Measurements from ENCODE around the gene PPP1R13L. TPM values are rescaled to one million over a fixed set of nuclear protein-coding genes. Genes with fewer than 3 reads are reported as not detected.
A peak's percentile ranks its signal among the peaks of the same experiment; 100 is the strongest.

Gene PPP1R13L
- total and polyA plus RNA-seq, 2 donors (not counting 1 experiment from before 2014, with no cell fraction given): 3.0 to 5.8 TPM

DNA sequence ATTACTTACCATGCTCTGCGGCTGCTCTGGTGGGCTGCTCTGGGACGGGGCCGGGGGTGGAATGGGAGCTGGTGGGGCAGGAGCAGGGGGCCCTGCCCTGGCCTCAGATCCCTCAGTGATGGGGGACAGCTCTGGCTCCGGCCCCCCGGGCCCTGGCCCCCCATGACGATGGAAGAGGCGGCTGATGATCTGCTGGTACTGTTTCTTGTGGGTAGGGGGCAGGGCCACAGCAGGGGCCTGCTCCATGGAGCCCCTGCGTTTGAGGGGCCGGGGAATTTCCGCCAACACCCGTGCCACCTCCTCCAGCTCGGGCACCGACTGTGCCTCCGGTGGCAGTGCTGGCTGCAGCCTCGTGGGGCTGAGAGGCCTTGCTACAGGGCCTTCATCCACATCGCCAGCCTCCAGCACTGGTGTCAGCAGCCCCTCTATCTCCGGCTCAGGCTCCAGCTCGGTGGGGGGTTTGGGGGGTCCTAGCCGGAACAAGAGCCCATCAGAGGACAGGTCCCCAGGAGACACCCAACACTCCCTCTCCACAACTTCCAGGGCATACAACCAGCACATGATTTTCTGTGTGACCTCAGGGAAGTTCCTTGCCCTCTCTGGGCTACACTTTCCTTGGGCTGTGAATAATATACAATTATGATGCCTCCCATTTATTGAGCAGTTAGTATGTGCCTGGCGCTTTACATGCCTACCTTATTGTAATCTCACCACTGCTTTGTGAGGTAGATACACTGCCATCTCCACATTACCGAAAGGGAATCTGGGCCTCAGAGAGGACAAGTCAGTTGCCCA lies 12.8 kb downstream of the PPP1R13L start:
- H3K9me3 ChIP-seq (ENCODE audit: control insufficient read depth, insufficient read depth, low read depth, low read length): no peaks in the 10 kb centered on the region
- no peaks in the 10 kb centered on the region for H3K4me1 ChIP-seq (ENCODE audit: control insufficient read depth, extremely low read depth, insufficient read depth, low read length)
- no peak overlapping the region for H3K4me2 ChIP-seq (ENCODE audit: extremely low read depth, insufficient read depth, low read length)
- H3K27ac ChIP-seq (ENCODE audit: insufficient read depth, low read length): no peak overlapping the region
- no peak overlapping the region for H2AFZ ChIP-seq (ENCODE audit: low read length)
- DNase-seq (ENCODE audit: low read depth in 2 of 2): no peak
- no peak for TF ChIP-seq EZH2 (IDR thresholded peaks at IDR 0.05; ENCODE audit: low read length, missing control alignments)
- TF ChIP-seq, protein P1, sequence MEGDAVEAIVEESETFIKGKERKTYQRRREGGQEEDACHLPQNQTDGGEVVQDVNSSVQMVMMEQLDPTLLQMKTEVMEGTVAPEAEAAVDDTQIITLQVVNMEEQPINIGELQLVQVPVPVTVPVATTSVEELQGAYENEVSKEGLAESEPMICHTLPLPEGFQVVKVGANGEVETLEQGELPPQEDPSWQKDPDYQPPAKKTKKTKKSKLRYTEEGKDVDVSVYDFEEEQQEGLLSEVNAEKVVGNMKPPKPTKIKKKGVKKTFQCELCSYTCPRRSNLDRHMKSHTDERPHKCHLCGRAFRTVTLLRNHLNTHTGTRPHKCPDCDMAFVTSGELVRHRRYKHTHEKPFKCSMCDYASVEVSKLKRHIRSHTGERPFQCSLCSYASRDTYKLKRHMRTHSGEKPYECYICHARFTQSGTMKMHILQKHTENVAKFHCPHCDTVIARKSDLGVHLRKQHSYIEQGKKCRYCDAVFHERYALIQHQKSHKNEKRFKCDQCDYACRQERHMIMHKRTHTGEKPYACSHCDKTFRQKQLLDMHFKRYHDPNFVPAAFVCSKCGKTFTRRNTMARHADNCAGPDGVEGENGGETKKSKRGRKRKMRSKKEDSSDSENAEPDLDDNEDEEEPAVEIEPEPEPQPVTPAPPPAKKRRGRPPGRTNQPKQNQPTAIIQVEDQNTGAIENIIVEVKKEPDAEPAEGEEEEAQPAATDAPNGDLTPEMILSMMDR (conservative IDR thresholded peaks at IDR 0.05 in 1 of 2, IDR thresholded peaks at IDR 0.05 in 1 of 2; ENCODE audit: low read depth in 1 of 2, low read length in 2 of 2): no peak
- H3K36me3 ChIP-seq (ENCODE audit: control insufficient read depth, insufficient read depth, low read length): no peaks in the 10 kb centered on the region
- H3K27me3 ChIP-seq (ENCODE audit: control insufficient read depth, insufficient read depth, low read length): no peaks in the 10 kb centered on the region
- H3K79me2 ChIP-seq (ENCODE audit: control insufficient read depth, insufficient read depth, low read length): no peaks in the 10 kb centered on the region
- H3K4me3 ChIP-seq (replicated peaks in 1 of 4; ENCODE audit: control extremely low read depth in 1 of 4, insufficient read depth in 1 of 4, low read depth in 3 of 4, low read length in 4 of 4): no peak overlapping the region
- H4K20me1 ChIP-seq (ENCODE audit: control insufficient read depth, extremely low read depth, insufficient read depth, low read length): no peaks in the 10 kb centered on the region
- no peak overlapping the region for H3K9ac ChIP-seq (ENCODE audit: insufficient read depth, low read length)

DNA sequence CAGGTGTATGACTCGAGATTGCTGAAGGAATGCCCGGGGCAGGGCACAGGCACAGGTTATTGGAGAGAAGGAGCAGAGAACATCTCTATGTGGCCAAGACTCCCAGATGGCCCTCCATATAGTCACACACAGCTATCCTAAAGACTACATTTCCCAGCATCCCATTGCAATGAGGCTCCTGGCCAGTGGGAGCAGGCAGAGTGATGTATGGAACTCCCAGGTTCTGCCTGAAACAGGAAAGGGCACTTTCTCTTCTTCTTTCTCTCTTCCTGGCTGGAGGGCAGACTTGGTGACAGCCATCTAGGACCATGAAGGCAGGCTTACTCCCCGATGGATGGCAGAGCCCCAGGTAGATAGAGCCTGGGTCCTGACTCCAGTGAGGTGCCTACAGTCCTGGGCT lies 13.5 kb downstream of the PPP1R13L start:
- Histone ChIP-seq H3K36me3 (ENCODE audit: control insufficient read depth, insufficient read depth, low read length) (no peaks in the 10 kb centered on the region), H3K79me2 (ENCODE audit: control insufficient read depth, insufficient read depth, low read length) (no peaks in the 10 kb centered on the region), H3K4me1 (ENCODE audit: control insufficient read depth, extremely low read depth, insufficient read depth, low read length) (no peaks in the 10 kb centered on the region), H4K20me1 (ENCODE audit: control insufficient read depth, extremely low read depth, insufficient read depth, low read length) (no peaks in the 10 kb centered on the region), H3K4me3 (replicated peaks in 1 of 4; ENCODE audit: control extremely low read depth in 1 of 4, insufficient read depth in 1 of 4, low read depth in 3 of 4, low read length in 4 of 4) (no peak overlapping the region), H3K27ac (ENCODE audit: insufficient read depth, low read length) (no peak overlapping the region), H3K4me2 (ENCODE audit: extremely low read depth, insufficient read depth, low read length) (no peak overlapping the region), H3K27me3 (ENCODE audit: control insufficient read depth, insufficient read depth, low read length) (no peaks in the 10 kb centered on the region), H3K9ac (ENCODE audit: insufficient read depth, low read length) (no peak overlapping the region), H3K9me3 (ENCODE audit: control insufficient read depth, insufficient read depth, low read depth, low read length) (no peaks in the 10 kb centered on the region), H2AFZ (ENCODE audit: low read length) (no peak overlapping the region)
- TF ChIP-seq EZH2 (IDR thresholded peaks at IDR 0.05; ENCODE audit: low read length, missing control alignments): no peak
- TF ChIP-seq, protein P1 (conservative IDR thresholded peaks at IDR 0.05 in 1 of 2, IDR thresholded peaks at IDR 0.05 in 1 of 2; ENCODE audit: low read depth in 1 of 2, low read length in 2 of 2): no peak
- no peak for DNase-seq (ENCODE audit: low read depth in 2 of 2)

DNA sequence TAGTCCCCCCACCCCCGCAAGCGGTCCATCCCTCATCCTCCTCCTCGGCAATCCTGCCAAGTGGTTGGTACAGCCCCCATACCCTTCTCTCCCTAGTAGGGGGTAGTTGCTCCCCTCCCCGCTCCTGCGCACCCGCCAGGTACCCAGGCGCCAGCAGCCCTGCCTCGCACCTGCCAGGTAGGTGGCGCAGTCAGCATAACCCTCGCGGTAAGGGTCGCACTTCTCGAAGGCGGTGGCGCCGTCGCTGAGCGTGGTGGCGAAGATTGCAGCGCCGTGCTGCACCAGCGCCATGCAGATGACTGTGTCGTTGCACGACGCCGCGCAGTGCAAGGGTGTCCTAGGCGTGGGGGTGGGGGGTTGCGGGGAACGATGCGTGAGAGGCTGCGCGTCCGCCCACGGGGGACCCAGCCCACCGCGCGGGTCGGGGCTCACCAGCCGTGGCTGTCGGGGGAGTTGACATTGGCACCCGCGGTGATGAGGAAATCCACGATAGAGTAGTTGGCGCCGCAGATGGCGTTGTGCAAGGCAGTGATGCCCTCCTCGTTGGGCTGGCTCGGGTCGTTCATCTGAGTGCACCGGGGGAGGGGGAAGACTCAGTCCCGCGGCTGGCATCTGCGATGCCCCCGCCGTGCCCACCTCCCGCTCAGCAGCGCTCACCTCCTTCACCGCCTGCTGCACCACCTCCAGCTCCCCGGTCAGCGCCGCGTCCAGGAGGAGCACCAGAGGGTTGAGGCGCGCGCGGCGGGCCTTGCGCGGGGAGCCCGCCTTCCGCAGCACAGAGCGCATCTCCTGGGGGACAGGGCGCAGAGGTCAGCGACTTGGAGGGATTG lies 19.3 kb downstream of the PPP1R13L start:
- Histone ChIP-seq H3K36me3 (ENCODE audit: control insufficient read depth, insufficient read depth, low read length) (no peaks in the 10 kb centered on the region), H3K79me2 (ENCODE audit: control insufficient read depth, insufficient read depth, low read length) (no peaks in the 10 kb centered on the region), H2AFZ (ENCODE audit: low read length) (peak overlapping the region; percentile 30), H3K27me3 (ENCODE audit: control insufficient read depth, insufficient read depth, low read length) (no peaks in the 10 kb centered on the region), H3K9ac (ENCODE audit: insufficient read depth, low read length) (peak overlapping the region; percentile 16), H3K9me3 (ENCODE audit: control insufficient read depth, insufficient read depth, low read depth, low read length) (no peaks in the 10 kb centered on the region), H3K4me1 (ENCODE audit: control insufficient read depth, extremely low read depth, insufficient read depth, low read length) (no peaks in the 10 kb centered on the region), H3K4me2 (ENCODE audit: extremely low read depth, insufficient read depth, low read length) (peak overlapping the region; percentile 51), H3K4me3 (replicated peaks in 1 of 4; ENCODE audit: control extremely low read depth in 1 of 4, insufficient read depth in 1 of 4, low read depth in 3 of 4, low read length in 4 of 4) (peak overlapping the region in 1 of 4 experiments; percentile 4), H4K20me1 (ENCODE audit: control insufficient read depth, extremely low read depth, insufficient read depth, low read length) (no peaks in the 10 kb centered on the region), H3K27ac (ENCODE audit: insufficient read depth, low read length) (no peak overlapping the region)
- no peak for TF ChIP-seq EZH2 (IDR thresholded peaks at IDR 0.05; ENCODE audit: low read length, missing control alignments)
- TF ChIP-seq, protein P1 (conservative IDR thresholded peaks at IDR 0.05 in 1 of 2, IDR thresholded peaks at IDR 0.05 in 1 of 2; ENCODE audit: low read depth in 1 of 2, low read length in 2 of 2): no peak
- DNase-seq (ENCODE audit: low read depth in 2 of 2): no peak
